GM21447 (cell line): Measurements from ENCODE around the gene CX3CL1.

Source experiments
- ATAC-seq: cut with Tn5 transposase; IDR thresholded peaks from one replicate; pipeline ENCODE4 v1.9.1; 2021; ENCODE audit not compliant: unreplicated experiment

CX3CL1 gene

DNA sequence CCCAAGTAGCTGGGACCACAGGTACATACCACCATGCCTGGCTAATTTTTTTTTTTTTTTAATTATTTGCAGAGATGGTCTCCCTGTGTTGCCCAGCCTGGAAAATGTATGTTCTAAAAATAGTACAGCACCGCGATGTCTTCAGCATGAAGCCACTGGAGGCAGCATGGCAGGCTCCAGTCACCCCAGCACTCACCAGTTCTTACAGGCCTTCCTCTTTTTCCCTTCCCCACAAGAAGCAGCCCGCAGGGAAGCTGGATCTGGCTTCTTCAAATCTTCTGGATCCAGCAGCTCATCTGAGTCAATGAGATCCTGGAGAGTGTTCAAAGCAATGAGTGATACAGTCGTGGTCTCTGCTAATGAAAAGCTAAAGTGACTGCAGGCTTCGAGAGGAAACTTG, 58.7 kb downstream of the CX3CL1 start:
- no peak for ATAC-seq

DNA sequence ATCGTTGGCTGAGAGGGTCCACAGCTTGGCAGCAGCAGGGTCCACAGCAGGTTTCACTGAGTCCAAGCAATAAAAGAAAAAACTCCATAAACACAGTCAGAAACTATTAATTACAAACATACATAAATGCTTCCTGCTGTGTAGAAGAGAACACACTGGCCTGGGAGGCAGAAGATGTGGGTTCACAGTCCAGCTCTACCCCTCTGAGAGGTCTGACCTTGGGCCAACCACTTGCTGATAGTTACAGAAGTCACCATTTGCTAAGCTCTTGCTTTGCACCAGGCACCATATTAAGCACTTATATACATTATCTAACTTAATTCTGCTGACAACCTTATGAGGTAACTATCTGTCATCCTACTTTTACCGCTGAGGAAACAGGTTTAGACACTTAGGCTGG, 60.2 kb downstream of the CX3CL1 start:
- ATAC-seq, result no peak

DNA sequence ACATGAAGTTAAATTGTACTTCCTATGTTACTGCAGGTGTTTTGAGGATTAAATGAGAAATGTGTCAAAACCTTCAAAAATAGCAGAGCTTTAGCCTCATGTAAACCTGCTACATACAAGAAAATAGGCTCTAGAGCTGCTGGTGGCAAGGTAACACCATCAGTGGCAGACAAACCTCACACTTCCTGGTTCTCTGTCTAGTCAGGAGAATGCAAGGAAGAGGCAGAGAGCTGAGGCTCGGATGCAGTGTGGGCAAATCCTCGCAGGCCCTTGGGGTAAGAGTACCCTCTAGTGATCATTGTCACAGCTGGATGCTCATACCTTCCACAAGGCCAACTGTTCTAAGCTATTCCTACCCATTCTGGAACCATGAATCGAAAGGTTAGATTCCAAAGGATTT, 60.7 kb downstream of the CX3CL1 start:
- no peak for ATAC-seq

DNA sequence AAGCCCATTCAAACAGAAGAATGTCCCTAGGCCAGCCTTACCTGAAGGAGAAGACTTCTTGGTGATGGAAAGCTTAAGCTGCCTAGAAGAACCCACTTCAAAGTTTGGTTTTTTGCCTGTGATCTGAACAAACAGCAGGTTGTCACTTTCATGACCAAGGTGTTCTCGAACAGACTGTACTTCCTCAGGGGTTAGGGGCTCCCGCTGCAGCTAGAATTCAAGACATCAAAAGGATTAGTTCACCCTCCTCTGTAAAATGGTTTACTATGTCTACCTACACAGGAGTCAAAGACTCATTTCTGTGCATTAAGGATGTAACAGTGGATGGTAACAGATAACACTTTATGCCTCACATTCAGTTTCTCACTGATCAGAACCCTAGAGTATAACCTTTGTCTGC, 61.7 kb downstream of the CX3CL1 start:
- ATAC-seq, result no peak
